Mucosa of descending colon (tissue), 3 donors: ENCODE measurements around the gene CNN2. TPM values are rescaled to one million over a fixed set of nuclear protein-coding genes. Genes with fewer than 3 reads are reported as not detected.

Experiments used
- ATAC-seq: fragments of 200-7000 bp; cut with Tn5 transposase; one replicate; pipeline ENCODE4 v1.9.1; 2020; ENCODE audit warnings: mild to moderate bottlenecking, moderate library complexity
- DNase-seq, 3 donors: peaks; one replicate each; pipeline ENCODE4 v3.0.0-alpha.2; 2020
- H3K36me3 ChIP-seq: fragments of 200-600 bp; one replicate; pipeline ENCODE4 v1.8.0; 2021; ENCODE audit warnings: low read depth, mild to moderate bottlenecking
- H3K4me1 ChIP-seq: fragments of 200-600 bp; one replicate; pipeline ENCODE4 v1.8.0; 2021; ENCODE audit warnings: low read depth, mild to moderate bottlenecking
- H3K4me3 ChIP-seq: fragments of 200-600 bp; one replicate; pipeline ENCODE4 v1.8.0; 2021; ENCODE audit warnings: mild to moderate bottlenecking
- H3K9me3 ChIP-seq: fragments of 200-600 bp; one replicate; pipeline ENCODE4 v1.8.0; 2021; ENCODE audit warnings: mild to moderate bottlenecking
- CTCF ChIP-seq: fragments of 200-600 bp; IDR thresholded peaks from one replicate; pipeline ENCODE4 v1.8.0; 2022; ENCODE audit warnings: antibody characterized with exemption, mild to moderate bottlenecking
- intact Hi-C, 2 donors: fragments of 100-400 bp; cut with DNase I in 1 of 2; cut with micrococcal nuclease in 1 of 2; formaldehyde crosslinking; loops; one replicate each; pipeline versions ENCODE4 v1.11.0 to v1.11.1; 2022; cut with DNase I, micrococcal nuclease
- total RNA-seq, 3 donors: library from RNA; stranded (reverse); fragmentation: NEBNext Ultra II Directional in 2 of 3; extraction: Animal tissue kit (Norgen Biotek cat#: 25700) in 2 of 3; gene quantifications; one replicate each; pipeline versions ENCODE4 v1.2.1 to v1.2.4, GENCODE V29; 2021 to 2023
- donor health status: DM: no; HTN: no; CAD: no; lungs with moderate emphysema.
- donor health status: DM: no; HTN: no; CAD: no.
- donor health status: DM: no; HTN: yes; CAD: no.

Gene CNN2
- total RNA-seq, 3 donors from 2014 or later, result 65.0 to 88.8 (median 84.7) TPM

- Histone ChIP-seq H3K36me3 (no peaks in the 10 kb centered on the region), H3K9me3 (no peaks in the 10 kb centered on the region), H3K4me1 (peaks cover 6% of the 10 kb centered on the region), H3K4me3 (no peak overlapping the region)
- ATAC-seq (no peak), DNase-seq (peak in 1 of 3 donors; percentile 44)
- TF ChIP-seq CTCF, result no peak
- intact Hi-C loops, result loop anchor here in 1 of 2 donors (10.0 kb wide), 1 partner anchor 135 kb away; the partner anchor contains the start of genes CFD and ELANE
Measured at GRCh38 chr19:989381-990081, 36.9 kb upstream of the CNN2 start.

DNA sequence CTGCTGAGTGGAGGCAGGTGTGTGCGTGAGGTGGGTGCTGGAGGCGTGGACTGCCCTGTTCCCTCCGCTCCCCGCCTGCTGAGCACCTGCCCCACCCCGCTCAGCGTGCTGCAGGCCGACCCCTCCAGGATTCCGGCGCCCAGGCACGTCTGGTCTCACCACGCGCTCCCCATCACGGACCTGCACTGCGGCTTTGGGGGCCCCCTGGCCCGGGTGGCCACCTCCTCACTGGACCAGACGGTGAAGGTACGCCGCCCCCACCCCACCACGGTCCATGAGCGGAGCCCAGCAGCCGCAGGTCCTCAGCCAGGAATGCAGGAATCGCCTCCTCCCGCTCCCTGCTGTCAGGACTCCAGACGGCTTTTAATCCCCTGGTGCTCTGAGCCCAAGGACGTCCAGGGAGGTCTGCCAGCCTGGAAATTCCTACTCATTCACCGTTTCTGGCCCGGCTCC lies 36.3 kb upstream of the CNN2 start:
- no peak for ATAC-seq
- Histone ChIP-seq H3K36me3 (no peaks in the 10 kb centered on the region), H3K4me3 (no peak overlapping the region), H3K4me1 (peaks cover under 1% of the 10 kb centered on the region), H3K9me3 (no peaks in the 10 kb centered on the region)
- no peak for TF ChIP-seq CTCF
- intact Hi-C loops, result no loop called here
- peak in 1 of 3 donors; percentile 52 for DNase-seq

- no peak overlapping the region for H3K4me3 ChIP-seq
- H3K4me1 ChIP-seq, result peaks cover 1% of the 10 kb centered on the region
- H3K9me3 ChIP-seq, result no peaks in the 10 kb centered on the region
- TF ChIP-seq CTCF, result no peak
- no peak for ATAC-seq
- H3K36me3 ChIP-seq, result no peaks in the 10 kb centered on the region
- DNase-seq, result peak in 1 of 3 donors; percentile 55
- intact Hi-C loops, result no loop called here
Measured at GRCh38 chr19:990746-991145, 35.7 kb upstream of the CNN2 start.

DNA sequence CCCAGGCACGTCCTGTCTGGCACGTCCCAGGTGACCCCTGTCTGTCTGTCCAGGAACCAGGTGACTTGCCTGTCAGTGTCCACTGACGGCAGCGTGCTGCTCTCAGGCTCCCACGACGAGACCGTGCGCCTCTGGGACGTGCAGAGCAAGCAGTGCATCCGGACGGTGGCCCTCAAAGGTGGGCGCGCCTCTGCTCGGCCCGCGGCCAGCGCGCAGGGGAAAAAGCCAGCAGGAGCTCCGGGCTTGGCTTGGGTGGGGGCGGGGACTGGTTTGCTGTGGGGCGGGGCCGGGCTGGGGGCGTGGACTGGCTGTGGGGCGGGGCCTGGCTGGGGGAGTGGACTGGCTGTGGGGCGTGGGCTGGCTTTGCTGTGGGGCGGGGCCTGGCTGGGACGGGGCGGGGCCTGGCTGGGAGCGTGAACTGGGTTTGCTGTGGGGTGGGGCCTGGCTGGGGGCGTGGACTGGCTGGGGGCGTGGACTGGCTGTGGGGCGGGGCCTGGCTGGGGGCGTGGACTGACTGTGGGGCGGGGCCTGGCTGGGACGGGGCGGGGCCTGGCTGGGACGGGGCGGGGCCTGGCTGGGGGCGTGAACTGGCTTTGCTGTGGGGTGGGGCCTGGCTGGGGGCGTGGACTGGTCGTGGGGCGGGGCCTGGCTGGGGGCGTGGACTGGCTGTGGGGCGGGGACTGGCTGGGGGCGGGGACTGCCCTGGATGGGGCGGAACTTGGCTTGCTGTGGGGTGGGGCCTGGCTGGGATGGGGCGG lies 35.1 kb upstream of the CNN2 start:
- peak; percentile 83 for ATAC-seq
- intact Hi-C loops, result no loop called here
- no peak for TF ChIP-seq CTCF

DNA sequence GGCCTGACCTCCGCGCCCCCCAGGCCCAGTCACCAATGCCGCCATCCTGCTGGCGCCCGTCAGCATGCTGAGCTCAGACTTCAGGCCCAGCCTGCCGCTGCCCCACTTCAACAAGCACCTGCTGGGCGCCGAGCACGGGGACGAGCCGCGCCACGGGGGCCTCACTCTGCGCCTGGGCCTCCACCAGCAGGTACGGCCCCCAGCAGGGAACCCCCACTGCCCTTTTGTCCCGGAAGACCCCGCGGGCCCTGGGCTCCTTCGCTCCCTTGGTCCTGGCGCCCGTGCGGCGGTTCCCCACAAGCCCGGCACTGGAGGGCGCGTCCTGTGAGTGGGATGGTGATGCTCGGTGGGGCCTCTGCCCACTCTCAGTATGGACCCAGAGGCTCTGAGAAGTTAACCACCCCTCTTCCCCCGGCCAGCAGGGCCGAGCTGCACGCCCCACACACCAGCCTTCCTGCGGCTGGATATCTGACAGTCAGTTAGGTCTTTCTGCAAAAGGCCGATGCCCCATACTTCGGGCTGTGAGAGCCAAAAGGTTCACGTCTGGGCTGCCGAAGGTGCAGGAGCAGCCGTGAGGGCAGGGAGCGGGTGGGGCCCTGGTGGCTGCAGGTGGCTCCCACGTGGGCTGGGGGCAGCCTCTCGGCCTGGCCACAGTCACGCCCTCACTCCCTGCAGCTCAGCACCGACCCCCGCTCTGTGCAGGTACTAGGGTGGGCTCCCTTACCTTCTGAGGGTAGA lies 34.3 kb upstream of the CNN2 start:
- DNase-seq (peak in 2 of 3 donors; percentile 44 to 57), ATAC-seq (no peak)
- H3K4me3 ChIP-seq, result no peak overlapping the region
- no peaks in the 10 kb centered on the region for H3K9me3 ChIP-seq
- intact Hi-C loops, result no loop called here
- H3K4me1 ChIP-seq, result peaks cover 9% of the 10 kb centered on the region
- no peaks in the 10 kb centered on the region for H3K36me3 ChIP-seq
- no peak for TF ChIP-seq CTCF

More for the DNA sequence above, 35.1 kb upstream of the CNN2 start:
- Histone ChIP-seq H3K4me1 (peaks cover 7% of the 10 kb centered on the region), H3K9me3 (no peaks in the 10 kb centered on the region), H3K36me3 (no peaks in the 10 kb centered on the region), H3K4me3 (no peak overlapping the region)
- DNase-seq, result peak; percentile 4 to 76 (median 67)
